Vagina (tissue), 2 donors: ENCODE data around the gene SLC25A31. TPM values are rescaled to one million over a fixed set of nuclear protein-coding genes. Genes with fewer than 3 reads are reported as not detected.
A peak's percentile ranks its signal among the peaks of the same experiment; 100 is the strongest.

Source experiments
- DNase-seq, 2 donors: peaks; one replicate each; pipeline ENCODE4 v3.0.0-alpha.2; 2017; ENCODE audit errors: extremely low spot score in 2 of 2
- H3K27ac ChIP-seq: fragments of 200-600 bp; sonication (generic); one replicate; pipeline ENCODE4 v1.5.1; 2019
- H3K27me3 ChIP-seq: fragments of 200-600 bp; sonication (generic); one replicate; pipeline ENCODE4 v1.5.1; 2019
- H3K36me3 ChIP-seq, 2 donors: fragments of 200-600 bp; sonication (generic); one replicate each; pipeline ENCODE4 v1.5.1; 2017 to 2019
- H3K4me1 ChIP-seq: fragments of 200-600 bp; sonication (generic); one replicate; pipeline ENCODE4 v1.5.1; 2019
- H3K4me3 ChIP-seq, 2 donors: fragments of 200-600 bp; sonication (generic); 1 replicate in 1 of 2; 2 replicates in 1 of 2; pipeline ENCODE4 v1.5.1; 2016 to 2019
- H3K9me3 ChIP-seq: fragments of 200-600 bp; sonication (generic); one replicate; pipeline ENCODE4 v1.5.1; 2019
- POLR2A ChIP-seq, 2 donors: fragments of 450-650 bp; IDR thresholded peaks; one replicate each; pipeline ENCODE4 v1.6.1; 2017; ENCODE audit warnings: antibody characterized with exemption in 2 of 2, mild to moderate bottlenecking in 2 of 2, moderate library complexity in 2 of 2
- POLR2AphosphoS5 ChIP-seq, 2 donors: sonication (generic); formaldehyde crosslinking; IDR thresholded peaks; one replicate each; pipeline ENCODE4 v1.9.0; 2017; ENCODE audit warnings: antibody characterized with exemption in 2 of 2, mild to moderate bottlenecking in 2 of 2, low read depth in 1 of 2; ENCODE audit not compliant: insufficient read depth in 1 of 2
- intact Hi-C: fragments of 100-400 bp; cut with DNase I; formaldehyde crosslinking; loops from one replicate; pipeline ENCODE4 v1.15.1; 2023
- total RNA-seq: library from RNA; depleted of rRNA; stranded (reverse); fragments of >200 nt; gene quantifications from one replicate; pipeline ENCODE4 v1.2.3, GENCODE V29; 2016
- TF ChIP-seq, protein P1 (sequence below), 3 experiments: fragments of 450-650 bp in 2 of 3; fragments of 200-600 bp in 1 of 3; sonication (generic) in 1 of 3; IDR thresholded peaks; one replicate each; pipeline ENCODE4 v1.5.1; 2017 to 2019; ENCODE audit warnings: antibody characterized with exemption in 3 of 3, mild to moderate bottlenecking in 2 of 3, moderate library complexity in 2 of 3

The SLC25A31 gene
- total RNA-seq, 1 donor from 2014 or later: not detected

DNA sequence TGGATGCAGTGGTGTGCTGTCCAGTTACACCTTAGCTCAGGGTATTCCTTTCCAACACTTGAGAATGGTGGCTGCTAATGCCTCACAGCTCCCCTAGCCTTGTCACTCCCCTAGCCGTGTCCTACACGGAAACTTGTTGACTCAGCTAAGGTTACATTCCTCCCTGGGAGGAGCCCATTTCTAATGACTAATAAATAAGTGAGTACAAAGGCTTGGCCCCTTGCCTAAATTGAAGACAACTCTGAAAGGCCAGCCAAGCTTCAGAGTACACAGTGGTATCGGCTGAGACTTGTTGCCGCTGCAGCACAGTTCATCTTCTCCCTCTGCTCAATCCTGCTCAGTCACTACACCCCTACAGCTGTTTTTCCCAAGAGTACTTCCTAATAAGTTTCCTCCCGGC lies 21.2 kb upstream of the SLC25A31 start:
- intact Hi-C loops: no loop called here
- no peak overlapping the region for H3K4me3 ChIP-seq
- TF ChIP-seq, protein P1, sequence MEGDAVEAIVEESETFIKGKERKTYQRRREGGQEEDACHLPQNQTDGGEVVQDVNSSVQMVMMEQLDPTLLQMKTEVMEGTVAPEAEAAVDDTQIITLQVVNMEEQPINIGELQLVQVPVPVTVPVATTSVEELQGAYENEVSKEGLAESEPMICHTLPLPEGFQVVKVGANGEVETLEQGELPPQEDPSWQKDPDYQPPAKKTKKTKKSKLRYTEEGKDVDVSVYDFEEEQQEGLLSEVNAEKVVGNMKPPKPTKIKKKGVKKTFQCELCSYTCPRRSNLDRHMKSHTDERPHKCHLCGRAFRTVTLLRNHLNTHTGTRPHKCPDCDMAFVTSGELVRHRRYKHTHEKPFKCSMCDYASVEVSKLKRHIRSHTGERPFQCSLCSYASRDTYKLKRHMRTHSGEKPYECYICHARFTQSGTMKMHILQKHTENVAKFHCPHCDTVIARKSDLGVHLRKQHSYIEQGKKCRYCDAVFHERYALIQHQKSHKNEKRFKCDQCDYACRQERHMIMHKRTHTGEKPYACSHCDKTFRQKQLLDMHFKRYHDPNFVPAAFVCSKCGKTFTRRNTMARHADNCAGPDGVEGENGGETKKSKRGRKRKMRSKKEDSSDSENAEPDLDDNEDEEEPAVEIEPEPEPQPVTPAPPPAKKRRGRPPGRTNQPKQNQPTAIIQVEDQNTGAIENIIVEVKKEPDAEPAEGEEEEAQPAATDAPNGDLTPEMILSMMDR (IDR thresholded peaks at IDR 0.05): no peak
- peak in 1 of 2 donors; percentile 64 for TF ChIP-seq POLR2AphosphoS5 (IDR thresholded peaks at IDR 0.05; ENCODE audit: insufficient read depth in 1 of 2, low read depth in 1 of 2)
- peak overlapping the region; percentile 33 for H3K27ac ChIP-seq
- no peaks in the 10 kb centered on the region for H3K27me3 ChIP-seq
- H3K9me3 ChIP-seq: no peaks in the 10 kb centered on the region
- DNase-seq: no peak
- H3K36me3 ChIP-seq: no peaks in the 10 kb centered on the region
- H3K4me1 ChIP-seq: no peaks in the 10 kb centered on the region

DNA sequence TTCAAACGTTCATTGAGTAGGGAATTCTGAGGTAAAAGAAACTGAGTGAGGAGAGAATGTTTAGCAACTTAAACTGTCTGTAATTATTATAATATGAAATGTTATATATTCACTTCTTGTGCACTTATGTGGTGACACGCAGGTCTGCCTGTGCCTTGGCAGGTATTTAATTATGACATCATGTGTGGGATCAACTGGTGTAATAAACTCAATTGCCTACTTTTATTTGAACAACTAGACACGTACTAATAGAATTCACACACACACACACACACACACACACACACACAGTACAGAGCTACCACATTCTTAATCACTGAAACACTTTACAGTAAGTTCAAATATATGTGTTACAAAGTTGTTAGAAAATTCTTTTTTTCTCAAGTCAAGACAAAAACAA lies 20.7 kb upstream of the SLC25A31 start:
- intact Hi-C loops: no loop called here
- DNase-seq: no peak
- Histone ChIP-seq H3K9me3 (no peaks in the 10 kb centered on the region), H3K27me3 (no peaks in the 10 kb centered on the region), H3K4me3 (no peak overlapping the region), H3K4me1 (no peaks in the 10 kb centered on the region), H3K36me3 (no peaks in the 10 kb centered on the region), H3K27ac (peak overlapping the region; percentile 33)
- no peak for TF ChIP-seq POLR2AphosphoS5 (IDR thresholded peaks at IDR 0.05; ENCODE audit: insufficient read depth in 1 of 2, low read depth in 1 of 2)
- no peak for TF ChIP-seq POLR2A (IDR thresholded peaks at IDR 0.05)
- TF ChIP-seq, protein P1 (IDR thresholded peaks at IDR 0.05): no peak

DNA sequence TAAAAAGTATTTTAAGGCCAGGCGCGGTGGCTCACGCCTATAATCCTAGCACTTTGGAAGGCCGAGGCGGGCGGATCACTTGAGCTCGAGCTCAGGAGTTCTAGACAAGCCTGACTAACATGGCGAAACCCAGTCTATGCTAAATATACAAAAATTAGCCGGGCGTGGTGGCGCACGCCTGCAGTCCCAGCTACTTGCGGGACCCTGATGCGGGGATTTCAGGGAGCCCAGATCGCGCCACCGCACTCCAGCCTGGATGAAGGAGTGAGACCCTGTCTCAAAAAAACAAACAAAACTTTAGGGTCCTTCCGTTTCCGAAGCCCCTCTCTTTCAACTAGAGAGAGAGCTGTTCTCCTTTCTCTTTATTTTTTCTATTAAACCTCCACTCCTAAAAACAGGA lies 1.2 kb downstream of the SLC25A31 start:
- Histone ChIP-seq H3K9me3 (no peaks in the 10 kb centered on the region), H3K4me1 (no peaks in the 10 kb centered on the region), H3K4me3 (no peak overlapping the region), H3K27ac (no peak overlapping the region), H3K27me3 (no peaks in the 10 kb centered on the region), H3K36me3 (no peaks in the 10 kb centered on the region)
- TF ChIP-seq POLR2AphosphoS5 (IDR thresholded peaks at IDR 0.05; ENCODE audit: insufficient read depth in 1 of 2, low read depth in 1 of 2): no peak
- TF ChIP-seq, protein P1 (IDR thresholded peaks at IDR 0.05): no peak
- no peak for TF ChIP-seq POLR2A (IDR thresholded peaks at IDR 0.05)
- no peak for DNase-seq
- intact Hi-C loops: loop anchor here (5.0 kb wide), 1 partner anchor 124 kb away; no protein-coding TSS in a partner anchor

DNA sequence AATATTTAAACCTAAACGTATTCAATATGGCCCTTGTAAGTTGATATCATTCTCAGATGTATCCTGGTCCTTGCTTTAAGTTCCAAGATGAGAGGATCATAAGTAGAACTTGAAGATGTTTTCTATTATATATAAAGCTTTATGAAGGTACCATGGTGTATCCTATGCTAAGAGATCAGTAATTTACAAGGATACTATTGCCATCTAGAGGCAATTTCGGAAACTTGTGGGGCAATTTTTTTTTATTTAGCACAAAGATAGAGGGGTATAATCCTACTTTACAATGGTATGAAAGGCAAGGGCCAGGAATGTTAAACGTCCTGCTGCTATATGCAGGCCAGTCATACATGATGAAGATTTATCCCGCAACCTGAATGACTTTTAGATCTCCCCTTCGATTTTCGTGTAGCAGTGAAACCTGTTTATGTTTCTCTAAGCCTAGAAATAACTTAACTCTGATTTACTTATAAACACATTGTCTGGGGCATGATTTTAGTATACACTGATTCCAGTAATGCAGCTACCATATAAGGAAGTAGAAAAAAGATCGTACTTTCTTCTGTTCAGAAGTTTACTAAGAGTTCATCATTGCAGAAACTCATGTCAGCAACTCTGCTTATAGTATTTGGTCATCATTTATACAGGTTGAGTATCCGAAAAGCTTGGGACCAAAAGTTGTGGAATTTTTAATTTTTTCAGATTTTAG lies 2.6 kb downstream of the SLC25A31 start:
- DNase-seq: no peak
- Histone ChIP-seq H3K36me3 (no peaks in the 10 kb centered on the region), H3K27ac (no peak overlapping the region), H3K9me3 (no peaks in the 10 kb centered on the region), H3K27me3 (no peaks in the 10 kb centered on the region), H3K4me1 (no peaks in the 10 kb centered on the region), H3K4me3 (no peak overlapping the region)
- intact Hi-C loops: loop anchor here (5.0 kb wide), 1 partner anchor 125 kb away; no protein-coding TSS in a partner anchor
- TF ChIP-seq, protein P1 (IDR thresholded peaks at IDR 0.05): peak; percentile 12 to 45 (median 20)
- TF ChIP-seq POLR2A (IDR thresholded peaks at IDR 0.05): no peak

DNA sequence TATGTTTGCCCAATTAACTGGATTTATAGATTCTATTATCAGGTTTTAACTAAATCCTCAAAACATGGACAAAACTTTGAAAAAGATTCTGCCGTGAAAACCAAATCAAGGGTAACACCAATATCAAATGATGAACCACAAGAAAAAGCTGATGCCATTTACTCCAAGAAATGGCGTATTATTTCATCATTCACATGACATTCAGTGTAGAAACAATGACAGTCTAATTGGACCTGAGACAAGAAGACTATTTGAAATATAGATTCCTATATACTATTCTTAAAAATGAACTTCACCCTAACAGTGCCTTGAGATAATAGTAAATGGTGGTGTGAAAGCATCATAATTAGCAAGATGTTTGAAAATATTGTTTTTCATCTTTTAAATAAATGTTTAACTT lies 4.8 kb downstream of the SLC25A31 start:
- H3K9me3 ChIP-seq: no peaks in the 10 kb centered on the region
- no peak overlapping the region for H3K4me3 ChIP-seq
- no peaks in the 10 kb centered on the region for H3K27me3 ChIP-seq
- no peak for TF ChIP-seq POLR2AphosphoS5 (IDR thresholded peaks at IDR 0.05; ENCODE audit: insufficient read depth in 1 of 2, low read depth in 1 of 2)
- no peak for TF ChIP-seq POLR2A (IDR thresholded peaks at IDR 0.05)
- TF ChIP-seq, protein P1 (IDR thresholded peaks at IDR 0.05): no peak
- no peaks in the 10 kb centered on the region for H3K4me1 ChIP-seq
- H3K27ac ChIP-seq: no peak overlapping the region
- intact Hi-C loops: loop anchor here (5.0 kb wide), 1 partner anchor 128 kb away; no protein-coding TSS in a partner anchor
- DNase-seq: no peak
- no peaks in the 10 kb centered on the region for H3K36me3 ChIP-seq
